ENCODE data around the gene POLR2I.

POLR2I gene

DNA sequence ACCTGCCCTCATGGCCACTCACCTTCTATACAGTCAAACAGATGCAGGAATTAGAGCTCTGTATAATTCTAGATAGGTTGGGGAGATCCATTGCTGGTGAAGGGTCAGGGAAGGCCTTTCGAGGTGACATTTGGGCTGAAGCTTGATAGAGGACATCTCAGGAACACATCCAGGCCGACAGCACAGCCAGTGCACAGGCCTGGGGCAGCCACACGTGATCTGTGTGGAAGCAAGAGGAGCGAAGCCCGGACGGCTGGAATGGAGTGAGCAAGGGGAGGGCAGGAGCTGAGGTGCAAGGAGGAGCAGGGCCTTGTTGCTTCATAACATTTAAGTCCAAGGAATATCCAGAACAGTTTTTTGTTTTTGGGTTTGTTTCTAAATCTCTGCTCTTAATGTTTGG, 8.2 kb downstream of the POLR2I start:
- peak overlapping the region; percentile 47 for H3K27ac ChIP-seq
- TF ChIP-seq, protein P1, sequence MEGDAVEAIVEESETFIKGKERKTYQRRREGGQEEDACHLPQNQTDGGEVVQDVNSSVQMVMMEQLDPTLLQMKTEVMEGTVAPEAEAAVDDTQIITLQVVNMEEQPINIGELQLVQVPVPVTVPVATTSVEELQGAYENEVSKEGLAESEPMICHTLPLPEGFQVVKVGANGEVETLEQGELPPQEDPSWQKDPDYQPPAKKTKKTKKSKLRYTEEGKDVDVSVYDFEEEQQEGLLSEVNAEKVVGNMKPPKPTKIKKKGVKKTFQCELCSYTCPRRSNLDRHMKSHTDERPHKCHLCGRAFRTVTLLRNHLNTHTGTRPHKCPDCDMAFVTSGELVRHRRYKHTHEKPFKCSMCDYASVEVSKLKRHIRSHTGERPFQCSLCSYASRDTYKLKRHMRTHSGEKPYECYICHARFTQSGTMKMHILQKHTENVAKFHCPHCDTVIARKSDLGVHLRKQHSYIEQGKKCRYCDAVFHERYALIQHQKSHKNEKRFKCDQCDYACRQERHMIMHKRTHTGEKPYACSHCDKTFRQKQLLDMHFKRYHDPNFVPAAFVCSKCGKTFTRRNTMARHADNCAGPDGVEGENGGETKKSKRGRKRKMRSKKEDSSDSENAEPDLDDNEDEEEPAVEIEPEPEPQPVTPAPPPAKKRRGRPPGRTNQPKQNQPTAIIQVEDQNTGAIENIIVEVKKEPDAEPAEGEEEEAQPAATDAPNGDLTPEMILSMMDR (conservative IDR thresholded peaks at IDR 0.05): no peak

DNA sequence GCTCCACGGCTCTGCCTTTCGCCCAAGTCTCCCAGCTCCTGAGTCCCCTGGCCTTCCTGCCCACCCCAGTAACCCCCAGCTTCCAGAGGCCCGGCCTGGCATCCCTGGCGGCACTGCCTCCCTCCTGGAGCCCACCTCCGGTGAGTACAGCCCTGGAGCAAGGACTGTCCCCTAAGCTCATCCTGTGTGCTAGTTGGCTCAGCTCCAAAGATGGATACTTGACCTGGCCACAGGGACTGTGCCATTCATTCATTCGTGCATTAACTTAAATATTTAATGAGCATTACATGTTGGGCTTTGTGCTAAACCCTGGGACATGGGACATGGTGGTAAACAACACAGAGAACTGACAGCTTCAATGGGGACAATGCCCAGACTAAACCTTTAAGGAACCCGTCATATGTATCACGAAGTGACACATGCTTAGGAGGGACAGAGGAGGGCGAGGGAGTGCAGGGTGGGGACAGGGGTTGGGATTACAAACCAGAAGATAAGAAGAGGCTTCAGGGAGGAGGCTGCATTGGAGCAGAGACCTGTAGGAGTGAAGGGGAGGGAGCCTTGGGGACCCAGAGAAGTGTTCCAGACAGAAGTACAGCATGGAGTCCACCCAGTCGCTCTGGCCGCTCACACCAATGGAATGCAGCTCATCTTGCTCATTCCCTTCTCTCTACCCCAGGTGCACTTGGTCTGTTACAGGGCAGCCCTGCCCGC, 10.7 kb downstream of the POLR2I start:
- H3K27ac ChIP-seq: peak overlapping the region; percentile 47; the same call in 1 of the 2 replicates
- TF ChIP-seq, protein P1 (conservative IDR thresholded peaks at IDR 0.05): no peak

DNA sequence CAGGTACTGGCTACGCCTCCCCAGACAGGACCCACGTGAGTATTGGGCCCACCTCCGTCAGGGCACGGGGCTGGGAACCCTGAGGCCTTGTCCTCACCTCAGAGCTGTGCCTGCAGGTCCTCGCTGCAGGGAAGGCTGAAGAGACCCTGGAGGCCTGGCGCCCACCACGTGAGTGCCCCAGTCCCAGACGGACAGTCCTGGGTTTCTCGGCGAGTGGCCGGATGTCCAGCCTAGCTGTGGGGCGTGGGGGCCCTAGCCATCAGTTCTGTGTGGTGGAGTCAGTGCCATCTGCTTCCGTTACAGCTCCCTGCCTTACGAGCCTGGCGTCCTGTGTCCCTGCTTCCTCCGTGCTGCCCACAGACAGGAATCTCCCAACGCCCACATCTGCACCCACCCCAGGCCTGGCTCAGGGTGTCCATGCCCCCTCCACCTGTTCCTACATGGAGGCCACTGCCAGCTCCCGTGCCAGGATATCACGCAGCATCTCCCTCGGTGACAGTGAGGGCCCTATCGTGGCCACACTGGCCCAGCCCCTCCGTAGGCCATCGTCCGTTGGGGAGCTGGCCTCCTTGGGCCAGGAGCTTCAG, 11.5 kb downstream of the POLR2I start:
- TF ChIP-seq, protein P1 (conservative IDR thresholded peaks at IDR 0.05): no peak

DNA sequence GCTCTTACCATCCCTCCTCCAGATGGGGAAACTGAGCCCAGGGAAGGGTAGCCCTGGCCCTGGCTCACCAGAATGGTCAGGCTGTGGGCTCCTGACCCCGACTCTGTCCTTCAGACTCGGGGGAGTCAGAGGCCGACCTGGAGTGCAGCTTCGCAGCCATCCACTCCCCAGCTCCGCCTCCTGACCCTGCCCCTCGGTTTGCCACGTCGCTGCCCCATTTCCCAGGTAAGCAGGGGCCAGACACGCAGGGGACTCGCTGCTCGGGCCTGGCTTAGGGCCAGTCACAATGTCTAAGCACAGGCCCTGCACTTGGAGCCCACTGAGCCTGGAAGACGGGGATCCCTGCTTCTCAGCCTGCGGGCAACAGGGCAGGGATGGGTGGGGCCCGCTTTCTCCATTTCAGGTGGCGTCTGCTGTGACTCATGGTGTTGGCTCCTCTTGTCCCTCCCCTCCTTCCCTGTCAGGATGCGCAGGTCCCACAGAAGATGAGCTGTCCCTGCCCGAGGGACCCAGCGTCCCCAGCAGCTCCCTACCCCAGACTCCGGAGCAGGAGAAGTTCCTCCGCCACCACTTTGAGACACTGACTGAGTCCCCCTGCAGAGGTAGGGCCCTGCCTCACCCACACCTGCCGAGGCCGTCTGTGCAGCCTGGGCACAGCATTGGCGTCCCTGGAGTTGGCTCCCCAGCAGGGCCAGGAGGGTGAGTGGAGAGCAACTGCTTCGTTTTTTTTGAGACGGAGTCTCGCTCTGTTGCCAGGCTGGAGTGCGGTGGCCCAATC, 12.9 kb downstream of the POLR2I start:
- TF ChIP-seq, protein P1 (conservative IDR thresholded peaks at IDR 0.05): no peak

More for the DNA sequence above, 11.5 kb downstream of the POLR2I start:
- H3K27ac ChIP-seq: peak overlapping the region; percentile 47; the same call in 1 of the 2 replicates

DNA sequence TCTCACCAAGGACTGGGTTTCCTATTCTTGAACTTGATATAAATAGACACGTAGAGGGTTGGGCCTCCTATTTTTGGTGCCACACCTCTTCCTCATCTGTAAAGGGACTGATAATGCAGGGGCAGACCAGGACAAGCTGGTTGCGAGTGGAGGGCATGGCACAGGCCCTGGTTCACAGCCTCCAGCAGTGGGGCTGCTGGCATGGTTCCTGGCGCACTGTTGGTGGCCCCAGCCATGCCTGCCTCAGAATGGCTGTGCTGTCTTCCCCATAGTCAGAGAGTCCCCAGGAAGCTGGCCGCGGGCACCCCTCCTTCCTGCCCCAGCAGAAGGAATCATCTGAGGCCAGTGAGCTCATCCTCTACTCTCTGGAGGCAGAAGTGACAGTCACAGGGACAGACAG, 14.2 kb downstream of the POLR2I start:
- TF ChIP-seq, protein P1 (conservative IDR thresholded peaks at IDR 0.05): no peak
- peak overlapping the region; percentile 18; the same call in 1 of the 2 replicates for H3K27ac ChIP-seq

More for the DNA sequence above, 12.9 kb downstream of the POLR2I start:
- H3K27ac ChIP-seq: peak overlapping the region; percentile 18; the same call in 1 of the 2 replicates

DNA sequence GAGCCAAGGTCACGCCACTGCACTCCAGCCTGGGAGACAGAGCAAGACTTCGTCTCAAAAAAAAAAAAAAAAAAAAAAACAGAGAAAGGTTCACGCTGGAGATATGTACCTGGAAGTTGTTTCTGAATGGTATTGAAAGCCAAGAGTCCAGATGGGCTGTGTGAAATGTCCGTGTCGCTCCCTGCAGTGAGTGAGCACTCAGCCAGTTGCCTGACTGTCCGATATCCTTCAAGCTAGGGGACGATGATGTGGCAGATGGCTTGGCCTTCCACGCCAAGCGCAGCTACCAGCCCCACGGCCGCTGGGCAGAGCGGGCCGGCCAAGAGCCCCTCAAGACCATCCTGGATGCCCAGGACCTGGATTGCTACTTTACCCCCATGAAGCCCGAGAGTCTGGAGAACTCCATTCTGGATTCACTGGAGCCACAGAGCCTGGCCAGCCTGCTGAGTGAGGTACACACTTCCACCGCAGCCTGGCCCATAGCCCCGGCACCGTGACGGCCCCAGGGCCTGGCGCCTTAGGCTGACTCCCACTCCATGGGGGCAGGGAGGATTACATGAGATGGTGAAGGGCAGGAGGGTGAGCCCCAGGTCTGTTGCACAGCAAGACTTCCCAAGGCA, 15.4 kb downstream of the POLR2I start:
- TF ChIP-seq, protein P1 (conservative IDR thresholded peaks at IDR 0.05): no peak
- H3K27ac ChIP-seq: no peak overlapping the region

DNA sequence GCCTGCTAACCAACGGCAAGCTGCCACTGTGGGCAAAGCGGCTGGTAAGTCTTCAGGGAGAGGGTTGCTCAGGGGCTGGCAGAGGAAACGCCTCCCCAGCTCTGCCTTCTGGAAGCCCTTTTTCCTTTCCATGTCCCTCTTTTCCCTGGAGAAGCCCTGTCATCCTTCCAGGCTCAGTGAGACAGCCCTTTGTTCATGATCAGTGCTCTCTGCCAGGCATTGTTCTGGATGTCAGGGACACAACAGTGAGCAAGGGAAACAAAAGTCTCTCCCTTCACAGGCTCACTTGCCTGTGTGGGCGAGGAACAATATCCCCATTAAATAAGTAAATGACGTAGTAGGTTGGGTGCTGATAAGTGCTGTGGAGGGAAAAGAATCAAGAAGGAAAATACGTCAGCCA, 17.6 kb downstream of the POLR2I start:
- TF ChIP-seq, protein P1 (conservative IDR thresholded peaks at IDR 0.05): no peak
- no peak overlapping the region for H3K27ac ChIP-seq

All from VCaP (cell line).